ENCODE data around the gene RBM38.

GRCh38 chr20:57444394-57445048 is 53.3 kb downstream of the RBM38 start:
- TF ChIP-seq CTCF (IDR thresholded peaks at IDR 0.05) (no peak), POLR2A (IDR thresholded peaks at IDR 0.05) (no peak)

Measured in testis (tissue), 2 donors.